OCI-LY1 (cell line): Measurements from ENCODE around the gene TOMM20.

ENCODE experiments used
- H2AFZ ChIP-seq: fragments of 200-600 bp; sonication (generic), shearing (Covaris generic); 2 replicates; pipeline ENCODE4 v1.6.0; 2014; ENCODE audit warnings: antibody characterized with exemption, mild to moderate bottlenecking, low read length
- H3F3A ChIP-seq: fragments of 200-600 bp; sonication (generic), shearing (Covaris generic); 2 replicates; pipeline ENCODE4 v1.6.0; 2014; ENCODE audit warnings: mild to moderate bottlenecking, antibody characterized with exemption, low read length, moderate library complexity; ENCODE audit not compliant: insufficient read depth
- H3K27ac ChIP-seq: fragments of 200-600 bp; sonication (generic); 2 replicates; pipeline ENCODE4 v1.5.1; 2014; ENCODE audit warnings: low read length, mixed run types, mild to moderate bottlenecking, low read depth; ENCODE audit not compliant: poor library complexity, severe bottlenecking
- H3K27me3 ChIP-seq: fragments of 200-600 bp; sonication (generic); 2 replicates; pipeline ENCODE4 v1.6.0; 2014; ENCODE audit warnings: antibody characterized with exemption, mild to moderate bottlenecking, low read length, moderate library complexity; ENCODE audit not compliant: insufficient read depth
- H3K36me3 ChIP-seq: fragments of 200-600 bp; sonication (generic); 2 replicates; pipeline ENCODE4 v1.6.1; 2014; ENCODE audit warnings: mild to moderate bottlenecking, antibody characterized with exemption, low read length, moderate library complexity, mixed read lengths; ENCODE audit not compliant: insufficient read depth
- H3K4me1 ChIP-seq: fragments of 200-600 bp; sonication (generic); 2 replicates; pipeline ENCODE4 v1.5.1; 2014; ENCODE audit warnings: mild to moderate bottlenecking, low read length, moderate library complexity; ENCODE audit not compliant: insufficient read depth, severe bottlenecking
- H3K4me2 ChIP-seq: fragments of 200-600 bp; sonication (generic), shearing (Covaris generic); 2 replicates; pipeline ENCODE4 v1.6.1; 2014; ENCODE audit warnings: low read length
- H3K4me3 ChIP-seq: fragments of 200-600 bp; sonication (generic); 2 replicates; pipeline ENCODE4 v1.5.1; 2014; ENCODE audit warnings: low read length, low read depth, mild to moderate bottlenecking, mixed read lengths; ENCODE audit not compliant: poor library complexity, severe bottlenecking
- H3K79me2 ChIP-seq: fragments of 200-600 bp; shearing (Covaris generic); 2 replicates; pipeline ENCODE4 v1.6.1; 2016; ENCODE audit warnings: mixed run types, low read length, mixed read lengths; ENCODE audit not compliant: insufficient read depth
- H3K9ac ChIP-seq: fragments of 200-600 bp; sonication (generic), shearing (Covaris generic); 2 replicates; pipeline ENCODE4 v1.6.1; 2014; ENCODE audit warnings: mild to moderate bottlenecking, low read length, mixed read lengths
- H3K9me2 ChIP-seq: fragments of 200-600 bp; sonication (generic), shearing (Covaris generic); 2 replicates; pipeline ENCODE4 v1.6.1; 2014; ENCODE audit warnings: low read depth, mild to moderate bottlenecking, low read length, mixed read lengths
- H3K9me3 ChIP-seq: fragments of 200-600 bp; shearing (Covaris generic); 2 replicates; pipeline ENCODE4 v1.6.1; 2014; ENCODE audit warnings: low read length, mixed read lengths
- H4K20me1 ChIP-seq: fragments of 200-600 bp; sonication (generic), shearing (Covaris generic); 2 replicates; pipeline ENCODE4 v1.6.0; 2016; ENCODE audit warnings: mild to moderate bottlenecking, low read length; ENCODE audit not compliant: insufficient read depth
- CTCF ChIP-seq: fragments of 200-600 bp; sonication (generic), shearing (Covaris generic); IDR thresholded peaks from 2 replicates; pipeline ENCODE4 v1.5.1; 2017; ENCODE audit warnings: mild to moderate bottlenecking, antibody characterized with exemption, low read length, moderate library complexity, mixed read lengths
- EZH2 ChIP-seq: fragments of 200-600 bp; sonication (generic), shearing (Covaris generic); IDR thresholded peaks from 2 replicates; pipeline ENCODE4 v1.8.0; 2017; ENCODE audit warnings: borderline replicate concordance, mixed run types, mild to moderate bottlenecking, antibody characterized with exemption, low read length, moderate library complexity, mixed read lengths

Gene TOMM20

GRCh38 chr1:235168375-235168774 is 39.7 kb upstream of the TOMM20 start:
- no peaks in the 10 kb centered on the region for H3K79me2 ChIP-seq
- peaks cover 58% of the 10 kb centered on the region for H3K36me3 ChIP-seq
- no peak overlapping the region for H3K4me2 ChIP-seq
- no peak overlapping the region for H3K9ac ChIP-seq
- H3K4me3 ChIP-seq: no peak overlapping the region
- H4K20me1 ChIP-seq: no peaks in the 10 kb centered on the region
- H2AFZ ChIP-seq: no peak overlapping the region
- no peaks in the 10 kb centered on the region for H3K4me1 ChIP-seq
- no peaks in the 10 kb centered on the region for H3K9me3 ChIP-seq
- no peaks in the 10 kb centered on the region for H3F3A ChIP-seq
- H3K9me2 ChIP-seq: no peaks in the 10 kb centered on the region
- no peak overlapping the region for H3K27ac ChIP-seq
- H3K27me3 ChIP-seq: no peaks in the 10 kb centered on the region
- TF ChIP-seq CTCF (no peak), EZH2 (no peak)

- Histone ChIP-seq H3K27ac (peak overlapping the region; percentile 45), H3K4me2 (peak overlapping the region; percentile 85), H3K4me3 (peak overlapping the region; percentile 94), H3K27me3 (no peaks in the 10 kb centered on the region), H2AFZ (peak overlapping the region; percentile 56; the same call in 1 of the 2 replicates), H3K79me2 (peaks cover 9% of the 10 kb centered on the region), H3K9me3 (no peaks in the 10 kb centered on the region), H3F3A (no peaks in the 10 kb centered on the region), H3K9me2 (no peaks in the 10 kb centered on the region), H3K4me1 (peaks cover 29% of the 10 kb centered on the region), H3K9ac (peak overlapping the region; percentile 93), H3K36me3 (peaks cover 34% of the 10 kb centered on the region), H4K20me1 (no peaks in the 10 kb centered on the region)
- TF ChIP-seq CTCF (no peak), EZH2 (no peak)
Measured at GRCh38 chr1:235161685-235162327, 33.2 kb upstream of the TOMM20 start.

GRCh38 chr1:235160957-235161684 is 32.5 kb upstream of the TOMM20 start, which contains the start of gene RBM34:
Gene RBM34 (minus strand): TSS chr1:235161250. CDS start chr1:235161226, 24 bp downstream.
- H3K4me2 ChIP-seq: peak within 1 kb of the TSS; percentile 85
- H3K9ac ChIP-seq: peak within 1 kb of the TSS; percentile 93
- H3K79me2 ChIP-seq: peaks cover 9% of the 10 kb centered on the region
- H3K4me1 ChIP-seq: peaks cover 29% of the 10 kb centered on the region
- no peak for TF ChIP-seq EZH2
- TF ChIP-seq CTCF: no peak
- H3K27me3 ChIP-seq: no peaks in the 10 kb centered on the region
- H3K9me2 ChIP-seq: no peaks in the 10 kb centered on the region
- H3F3A ChIP-seq: no peaks in the 10 kb centered on the region
- peak within 1 kb of the TSS; percentile 94 for H3K4me3 ChIP-seq
- H3K27ac ChIP-seq: peak within 1 kb of the TSS; percentile 68
- H3K9me3 ChIP-seq: no peaks in the 10 kb centered on the region
- H3K36me3 ChIP-seq: peaks cover 41% of the 10 kb centered on the region
- peak within 1 kb of the TSS; percentile 66; the same call in 1 of the 2 replicates for H2AFZ ChIP-seq
- no peaks in the 10 kb centered on the region for H4K20me1 ChIP-seq
